Activated naive CD8-positive, alpha-beta T cell treated with anti-CD3 and anti-CD28 coated beads, Interleukin-2, amount 50 U/mL, for 16 hours (primary cell): ENCODE data around the gene UPK1A.
"Not testable (repeated sequence)": the region's sequence is repeated elsewhere in the genome, so short reads cannot be mapped to it uniquely, and the experiment has no call there.

ENCODE experiments used
- DNase-seq: peaks from one replicate; pipeline ENCODE4 v3.0.0-alpha.2; 2020; ENCODE audit warnings: low read depth, low spot score

Gene UPK1A

GRCh38 chr19:35689836-35690235 lies 23.5 kb downstream of the UPK1A start:
- DNase-seq = no peak

- DNase-seq = not testable (repeated sequence)
Observed at GRCh38 chr19:35691106-35691505, 24.8 kb downstream of the UPK1A start.

- DNase-seq = no peak
Observed at GRCh38 chr19:35692010-35692409, 25.7 kb downstream of the UPK1A start.

- no peak for DNase-seq
Observed at GRCh38 chr19:35693422-35693821, 27.1 kb downstream of the UPK1A start.

- DNase-seq = peak; percentile 87
Observed at GRCh38 chr19:35693835-35694599, 27.7 kb downstream of the UPK1A start.

- no peak for DNase-seq
Observed at GRCh38 chr19:35695895-35696422, 29.6 kb downstream of the UPK1A start.

GRCh38 chr19:35696835-35697234 lies 30.5 kb downstream of the UPK1A start:
- no peak for DNase-seq

- peak; percentile 85 for DNase-seq
Observed at GRCh38 chr19:35702223-35703012, 36.1 kb downstream of the UPK1A start.

- DNase-seq = no peak
Observed at GRCh38 chr19:35703343-35703742, 37.0 kb downstream of the UPK1A start.

- no peak for DNase-seq
Observed at GRCh38 chr19:35704218-35704617, 37.9 kb downstream of the UPK1A start, which contains the start of gene ZBTB32. Gene ZBTB32, plus strand, starts transcription at chr19:35704558. Its CDS starts 10,069 bp downstream, at chr19:35714627.

- no peak for DNase-seq
Observed at GRCh38 chr19:35708391-35708790, 42.1 kb downstream of the UPK1A start.

- DNase-seq = peak; percentile 40
Observed at GRCh38 chr19:35710784-35711723, 44.7 kb downstream of the UPK1A start.

- peak; percentile 37 for DNase-seq
Observed at GRCh38 chr19:35712567-35713505, 46.5 kb downstream of the UPK1A start.

GRCh38 chr19:35713506-35713850 lies 47.2 kb downstream of the UPK1A start:
- DNase-seq = no peak

- DNase-seq = no peak
Observed at GRCh38 chr19:35713904-35714495, 47.7 kb downstream of the UPK1A start.

GRCh38 chr19:35714601-35715354 lies 48.5 kb downstream of the UPK1A start:
- DNase-seq = no peak

GRCh38 chr19:35715355-35715809 lies 49.1 kb downstream of the UPK1A start:
- no peak for DNase-seq

- no peak for DNase-seq
Observed at GRCh38 chr19:35715981-35716800, 49.9 kb downstream of the UPK1A start.
